ENCODE measurements around the gene RAMP1.

The RAMP1 gene

GRCh38 chr2:237878321-237879057 is 19.1 kb downstream of the RAMP1 start:
- no peak for DNase-seq

- no peak for DNase-seq
These were observed 19.6 kb downstream of the RAMP1 start for GRCh38 chr2:237879058-237879430.

DNA sequence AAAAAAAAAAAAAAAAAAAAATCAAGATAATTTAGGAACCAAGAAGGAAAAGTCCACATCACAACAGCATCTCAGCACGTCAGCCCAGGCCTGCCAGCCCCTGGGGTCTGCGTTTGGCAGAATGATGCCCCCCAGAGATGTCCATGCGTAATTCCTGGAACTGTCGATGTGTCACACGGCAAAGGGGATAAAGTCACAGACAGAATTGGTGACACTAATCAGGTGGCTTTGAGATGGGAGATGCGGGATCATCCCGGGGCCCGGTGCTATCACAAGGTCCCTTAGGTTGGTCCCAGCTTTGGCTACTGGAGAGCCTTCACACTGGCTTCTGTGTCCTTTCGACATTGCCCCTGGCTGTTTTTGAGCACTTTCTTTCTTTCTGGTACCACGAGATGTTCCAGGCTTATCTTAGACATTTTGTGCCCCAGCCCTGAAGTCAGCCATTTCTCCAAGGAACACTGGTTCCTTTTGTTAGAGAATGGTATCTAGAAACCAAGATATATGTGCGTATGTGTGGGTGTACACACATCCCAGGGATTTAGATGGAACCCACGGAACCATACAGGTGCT is 20.7 kb downstream of the RAMP1 start:
- no peak for DNase-seq

- no peak for DNase-seq
These were observed 23.4 kb downstream of the RAMP1 start for GRCh38 chr2:237882510-237883481.

DNA sequence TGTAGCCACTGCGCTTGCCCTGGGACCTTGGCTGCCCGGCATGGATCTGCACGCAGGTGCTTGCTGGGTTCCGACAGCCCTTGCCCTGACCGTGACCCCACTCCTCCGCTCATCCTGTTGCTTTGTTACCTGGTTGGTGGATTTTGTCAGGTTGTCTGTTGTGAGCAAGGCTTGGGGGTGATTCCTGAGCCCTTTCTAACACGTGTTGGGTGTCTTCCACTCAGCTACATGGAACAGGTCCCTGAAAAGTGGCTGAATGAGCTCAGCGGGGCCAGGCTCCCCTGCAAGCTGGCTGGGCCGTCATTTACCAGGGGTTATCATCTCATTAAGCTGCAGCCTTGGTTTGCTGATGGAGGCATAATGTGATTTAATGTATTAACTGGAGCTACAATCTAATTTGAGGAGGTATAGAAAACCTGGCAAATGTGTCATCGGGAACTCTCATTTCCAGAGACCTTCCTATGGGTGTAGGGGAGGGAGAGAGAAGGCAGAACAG is 24.6 kb downstream of the RAMP1 start:
- no peak for DNase-seq

DNA sequence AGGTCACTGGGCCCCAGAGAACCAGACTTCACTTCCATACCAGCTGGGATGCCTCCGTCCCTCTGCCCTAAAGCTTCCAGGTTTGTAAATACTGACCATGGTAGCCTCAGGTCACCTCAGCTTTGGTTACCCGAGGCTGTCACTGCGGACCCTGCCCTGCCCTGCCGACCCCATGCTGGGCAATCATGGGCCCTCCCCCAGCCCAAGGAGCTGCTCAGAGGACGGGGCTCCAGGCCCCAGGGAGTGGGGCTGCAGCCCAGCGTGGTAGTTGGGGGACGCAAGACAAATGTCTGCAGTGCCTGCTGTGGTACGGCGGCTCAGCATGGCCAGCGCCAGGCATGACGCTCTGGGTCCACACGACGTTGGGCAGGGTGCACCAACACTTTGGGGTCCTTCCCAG is 25.3 kb downstream of the RAMP1 start:
- no peak for DNase-seq

- DNase-seq: no peak
These were observed 25.9 kb downstream of the RAMP1 start for GRCh38 chr2:237885111-237885930.

DNA sequence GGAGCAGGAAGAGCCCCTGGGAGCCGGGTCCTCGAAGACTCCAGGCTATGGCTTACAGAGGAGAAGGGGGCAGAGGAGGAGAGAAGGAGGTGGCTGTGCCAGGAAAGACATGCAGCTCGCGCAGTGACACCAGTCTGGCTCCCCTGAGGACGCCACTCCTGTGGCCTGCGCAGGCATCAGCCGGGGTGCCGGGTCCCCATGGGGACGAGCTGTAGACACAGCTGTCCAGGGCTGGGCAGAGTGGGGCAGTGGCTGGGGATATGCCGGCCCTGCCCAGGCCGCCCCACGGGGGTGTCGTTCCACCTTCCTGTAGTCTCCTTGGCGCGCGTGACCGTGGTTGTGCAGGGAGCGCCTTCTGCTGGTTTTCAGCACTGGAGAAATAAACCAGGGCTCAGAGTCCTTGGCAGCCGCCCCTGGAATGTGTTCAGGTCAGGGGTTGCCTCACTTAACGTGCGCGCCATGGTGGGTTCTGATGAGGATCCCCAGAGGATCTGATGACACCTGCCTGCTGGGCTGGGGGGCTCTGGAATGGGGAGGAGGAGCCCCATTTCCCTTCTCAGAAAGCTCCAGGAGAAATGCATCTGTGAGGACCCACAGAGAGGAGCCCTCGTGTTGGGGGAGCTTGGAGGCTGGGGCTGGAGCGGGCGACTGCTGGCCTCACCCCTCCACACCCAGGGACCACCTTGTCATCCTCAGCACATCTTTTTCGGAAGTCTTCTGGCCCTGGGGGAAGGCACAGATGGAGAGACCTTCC is 26.7 kb downstream of the RAMP1 start:
- no peak for DNase-seq

DNA sequence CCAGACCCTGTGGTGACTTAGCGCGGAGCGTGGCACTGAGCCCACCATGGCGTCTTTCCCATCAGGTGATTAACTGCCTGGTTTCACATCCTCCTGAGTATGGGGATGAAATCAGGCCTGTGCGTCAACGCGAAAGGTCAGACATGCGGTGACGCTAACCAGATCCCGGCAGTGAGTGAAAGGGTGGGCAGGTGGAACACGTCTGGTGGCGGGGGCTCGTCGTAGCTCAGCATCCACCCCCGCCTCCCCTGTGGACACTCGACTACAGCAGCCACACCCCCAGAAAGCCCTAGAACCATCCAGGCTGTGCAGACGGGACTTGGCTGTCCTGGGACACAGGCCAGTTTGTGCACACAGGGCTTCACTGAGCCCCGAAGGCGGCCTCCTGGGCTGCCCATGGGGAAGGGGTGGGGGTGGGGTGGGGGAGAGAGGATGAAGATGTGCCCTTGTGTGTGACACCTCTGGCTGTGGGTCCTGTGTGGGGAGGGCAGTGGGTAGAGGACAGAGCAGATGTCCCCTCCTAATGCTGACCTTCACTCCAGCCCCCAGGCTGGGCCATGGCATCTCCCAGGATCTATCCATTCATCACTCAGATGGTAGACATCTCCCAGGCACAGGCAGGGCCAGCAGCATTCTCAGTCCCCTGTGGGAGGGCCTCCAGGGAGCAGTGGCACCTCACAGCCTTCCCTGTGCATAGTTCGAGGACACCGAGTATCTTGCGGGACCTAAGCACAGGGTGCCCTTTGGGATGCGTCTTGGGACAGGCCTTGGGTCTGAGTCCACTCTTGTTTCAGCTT is 27.5 kb downstream of the RAMP1 start:
- no peak for DNase-seq

- DNase-seq: no peak
These were observed 29.0 kb downstream of the RAMP1 start for GRCh38 chr2:237888389-237888788.

DNA sequence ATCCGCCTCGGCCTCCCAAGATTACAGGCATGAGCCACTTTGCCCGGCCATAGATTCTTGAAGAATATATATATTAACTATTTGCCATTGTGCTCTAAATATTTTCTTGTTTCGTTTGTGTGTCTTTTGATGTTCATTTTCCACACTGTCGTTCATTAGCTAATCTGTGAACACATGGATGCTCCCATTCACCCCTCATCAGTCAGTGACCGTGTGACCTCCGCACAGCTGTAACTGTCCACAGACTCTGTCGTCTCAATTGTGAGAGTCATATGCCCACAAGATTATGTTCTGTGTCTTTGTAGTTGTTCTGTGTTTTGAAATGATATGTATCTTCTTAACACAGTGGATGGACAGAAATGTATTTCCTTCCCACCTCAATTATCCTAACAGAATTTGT is 29.6 kb downstream of the RAMP1 start:
- no peak for DNase-seq

DNA sequence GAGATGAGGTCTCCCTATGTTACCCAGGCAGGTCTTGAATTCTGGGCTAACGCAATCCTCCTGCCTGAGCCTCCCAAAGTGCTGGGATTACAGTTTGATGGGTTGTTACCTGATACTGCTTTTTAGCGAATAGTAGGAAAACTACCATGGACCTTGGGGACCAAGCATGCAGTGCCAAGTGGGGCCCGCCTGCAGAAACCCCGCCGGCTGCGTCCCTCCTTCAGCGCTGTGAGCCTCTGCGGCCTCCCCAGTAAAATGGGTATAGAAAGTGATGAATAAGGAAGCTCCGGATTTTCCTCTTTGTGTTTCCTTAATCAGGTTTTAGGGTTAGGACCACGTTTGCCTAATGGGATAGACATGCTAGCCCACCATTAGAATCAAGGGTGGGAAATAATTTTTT is 30.4 kb downstream of the RAMP1 start:
- DNase-seq: no peak

DNA sequence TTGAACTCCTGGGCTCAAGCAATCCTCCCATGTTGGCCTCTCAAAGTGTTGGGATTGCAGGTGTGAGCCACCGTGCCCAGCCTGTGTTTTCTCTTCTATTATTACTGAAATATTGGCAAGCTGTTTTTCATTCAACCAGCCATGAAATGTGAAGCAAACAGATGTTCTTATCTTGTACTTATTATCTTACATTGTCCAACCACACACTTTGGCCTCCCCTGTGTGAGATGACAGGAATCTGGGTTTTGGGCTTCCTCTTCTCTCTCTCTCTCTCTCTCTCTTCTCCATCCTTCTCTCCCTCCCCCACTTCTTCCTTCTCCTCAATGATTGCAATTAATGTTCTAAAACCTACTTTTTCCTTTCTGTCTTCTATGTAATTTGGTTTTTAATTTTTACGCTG is 33.1 kb downstream of the RAMP1 start:
- no peak for DNase-seq

DNA sequence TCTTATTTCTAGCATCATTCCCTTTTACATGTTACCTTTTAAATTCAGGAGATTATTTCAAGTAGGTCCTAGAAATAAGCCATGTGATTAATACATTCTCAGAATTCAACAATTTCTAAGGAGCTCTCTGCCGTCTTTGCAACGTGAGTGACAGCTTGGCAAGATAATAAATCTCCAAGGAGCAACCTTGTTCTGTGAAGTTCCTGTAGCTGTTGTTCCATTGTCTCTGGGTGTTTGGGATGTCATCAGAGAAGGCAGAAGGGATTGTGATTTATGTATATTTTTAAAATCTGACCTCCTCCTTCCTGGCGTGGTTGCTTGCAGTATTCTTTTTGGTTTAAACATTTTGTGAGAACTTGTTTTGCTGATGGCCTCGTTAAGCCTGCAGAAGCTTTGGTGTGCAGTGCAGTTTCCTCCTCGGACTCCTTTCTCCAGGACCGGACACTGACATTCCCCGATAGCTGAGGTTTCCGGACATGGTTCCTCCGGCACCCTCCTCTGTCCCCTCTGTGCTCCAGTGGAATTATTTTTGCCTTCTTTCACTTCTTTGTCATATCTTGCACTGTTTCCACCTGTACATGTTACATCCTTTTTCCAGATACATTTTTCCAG is 33.7 kb downstream of the RAMP1 start:
- no peak for DNase-seq

- no peak for DNase-seq
These were observed 35.1 kb downstream of the RAMP1 start for GRCh38 chr2:237894396-237894979.

GRCh38 chr2:237894986-237895543 is 35.6 kb downstream of the RAMP1 start:
- no peak for DNase-seq

- DNase-seq: no peak
These were observed 36.4 kb downstream of the RAMP1 start for GRCh38 chr2:237895544-237896506.

- DNase-seq: no peak
These were observed 37.1 kb downstream of the RAMP1 start for GRCh38 chr2:237896507-237896892.

GRCh38 chr2:237896956-237897355 is 37.5 kb downstream of the RAMP1 start:
- DNase-seq: no peak

Data from CD4-positive, alpha-beta T cell treated with Interleukin-12 subunit alpha and Interleukin-12 subunit beta, for 1 hour (primary cell).